AG04450 (cell line): ENCODE measurements around the gene KLHDC4. TPM values are rescaled to one million over a fixed set of nuclear protein-coding genes. Genes with fewer than 3 reads are reported as not detected.

Experiments
- CTCF ChIA-PET: fragments of 300-600, 350-600 bp; formaldehyde crosslinking; extraction: SDS; loops from one replicate; lab custom pipeline; 2022; ENCODE audit warnings: antibody characterized with exemption, inconsistent platforms; lab: Charles Lee
- POLR2A ChIA-PET: fragments of 350-600 bp; formaldehyde crosslinking; extraction: SDS; loops from one replicate; lab custom pipeline; 2021; ENCODE audit warnings: antibody characterized with exemption, inconsistent platforms; lab: Yijun Ruan, JAX
- DNase-seq: peaks from one replicate; pipeline ENCODE4 v3.0.0-alpha.2; 2011; ENCODE audit warnings: low read depth, low spot score
- H3K27ac ChIP-seq: one replicate; pipeline ENCODE4 v1.5.1; 2012; ENCODE audit warnings: low read depth, low read length, control low read depth
- H3K27me3 ChIP-seq: one replicate; pipeline ENCODE4 v1.6.0; 2012; ENCODE audit warnings: low read length; ENCODE audit not compliant: control insufficient read depth, insufficient read depth
- H3K4me3 ChIP-seq: 2 replicates; pipeline ENCODE4 v1.5.1; 2011; ENCODE audit warnings: mild to moderate bottlenecking, low read depth, low read length, control low read depth
- H3K9me3 ChIP-seq: 2 replicates; pipeline ENCODE4 v1.5.1; 2012; ENCODE audit warnings: low read length; ENCODE audit not compliant: control insufficient read depth, insufficient read depth
- CTCF ChIP-seq: IDR thresholded peaks from 2 replicates; pipeline ENCODE4 v1.5.1; 2011; ENCODE audit warnings: low read depth, low read length, control low read depth, inconsistent platforms
- polyA plus RNA-seq: library from polyadenylated mRNA; depleted of rRNA; stranded (reverse); fragments of >200 nt; gene quantifications from 2 replicates; pipeline ENCODE4 v1.2.3, GENCODE V29; 2011

Gene KLHDC4
- polyA plus RNA-seq, 1 experiment = 9.9 TPM

GRCh38 chr16:87702325-87702811 is 63.4 kb downstream of the KLHDC4 start:
- TF ChIP-seq CTCF = peak; percentile 69
- no peak overlapping the region for H3K27ac ChIP-seq
- no peaks in the 10 kb centered on the region; the same call in 1 of the 2 replicates for H3K9me3 ChIP-seq
- H3K27me3 ChIP-seq = no peaks in the 10 kb centered on the region
- ChIA-PET CTCF (interaction anchor here (0.6 to 2.3 kb wide), 8 partner anchors 12 to 308 kb away, joined by 3 to 16 read pairs (median 3); no protein-coding TSS in a partner anchor), POLR2A (no interaction called here)
- no peak overlapping the region for H3K4me3 ChIP-seq
- DNase-seq = no peak

GRCh38 chr16:87701505-87701921 is 64.3 kb downstream of the KLHDC4 start:
- H3K4me3 ChIP-seq = no peak overlapping the region
- H3K9me3 ChIP-seq = no peaks in the 10 kb centered on the region; the same call in 1 of the 2 replicates
- ChIA-PET CTCF (interaction anchor here (0.6 to 2.3 kb wide), 3 partner anchors 33 to 113 kb away, joined by 3 to 16 read pairs (median 4); no protein-coding TSS in a partner anchor), POLR2A (no interaction called here)
- H3K27ac ChIP-seq = no peak overlapping the region
- DNase-seq = no peak
- no peak for TF ChIP-seq CTCF
- H3K27me3 ChIP-seq = no peaks in the 10 kb centered on the region

GRCh38 chr16:87701078-87701460 is 64.7 kb downstream of the KLHDC4 start:
- Histone ChIP-seq H3K4me3 (no peak overlapping the region), H3K9me3 (no peaks in the 10 kb centered on the region; the same call in 1 of the 2 replicates), H3K27ac (no peak overlapping the region), H3K27me3 (no peaks in the 10 kb centered on the region)
- no peak for DNase-seq
- ChIA-PET CTCF (interaction anchor here (0.6 to 2.0 kb wide), 2 partner anchors 33 to 65 kb away, joined by 3 to 4 read pairs; no protein-coding TSS in a partner anchor), POLR2A (no interaction called here)
- no peak for TF ChIP-seq CTCF

- DNase-seq = no peak
- ChIA-PET POLR2A (no interaction called here), CTCF (interaction anchor here (0.6 to 2.0 kb wide), 2 partner anchors 34 to 64 kb away, joined by 3 to 4 read pairs; no protein-coding TSS in a partner anchor)
- no peak overlapping the region for H3K27ac ChIP-seq
- H3K9me3 ChIP-seq = no peaks in the 10 kb centered on the region; the same call in 1 of the 2 replicates
- H3K27me3 ChIP-seq = no peaks in the 10 kb centered on the region
- no peak for TF ChIP-seq CTCF
- no peak overlapping the region for H3K4me3 ChIP-seq
These were observed 65.2 kb downstream of the KLHDC4 start for GRCh38 chr16:87700406-87701077.

GRCh38 chr16:87698676-87699199 is 67.0 kb downstream of the KLHDC4 start:
- Histone ChIP-seq H3K9me3 (no peaks in the 10 kb centered on the region; the same call in 1 of the 2 replicates), H3K4me3 (no peak overlapping the region), H3K27me3 (no peaks in the 10 kb centered on the region), H3K27ac (no peak overlapping the region)
- DNase-seq = no peak
- TF ChIP-seq CTCF = no peak
- POLR2A ChIA-PET = no interaction called here
- CTCF ChIA-PET = no interaction called here
